ENCODE data around the gene ITGA2B.

ITGA2B gene

GRCh38 chr17:44389281-44389680, at the start of gene ITGA2B:
ITGA2B (minus strand) TSS chr17:44389649; CDS start chr17:44389473, 176 bp downstream.
- FAIRE-seq (no peak), DNase-seq (ENCODE audit: insufficient read length, low spot score) (no peak)

- no peak for FAIRE-seq
- no peak for DNase-seq (ENCODE audit: insufficient read length, low spot score)
Measured at GRCh38 chr17:44439168-44439567, 49.7 kb upstream of the ITGA2B start.

- DNase-seq (ENCODE audit: insufficient read length, low spot score), result no peak
- FAIRE-seq, result peak; percentile 36
Measured at GRCh38 chr17:44438636-44439035, 49.2 kb upstream of the ITGA2B start.

- DNase-seq (ENCODE audit: insufficient read length, low spot score) (no peak), FAIRE-seq (peak; percentile 74)
Measured at GRCh38 chr17:44436336-44436735, 46.9 kb upstream of the ITGA2B start.

GRCh38 chr17:44432254-44433157, 43.1 kb upstream of the ITGA2B start:
- DNase-seq (ENCODE audit: insufficient read length, low spot score) (no peak), FAIRE-seq (peak; percentile 23)

GRCh38 chr17:44424828-44425461, 35.5 kb upstream of the ITGA2B start:
- no peak for FAIRE-seq

GRCh38 chr17:44417553-44417952, 28.1 kb upstream of the ITGA2B start:
- FAIRE-seq (no peak), DNase-seq (ENCODE audit: insufficient read length, low spot score) (no peak)

More at GRCh38 chr17:44424828-44425461, 35.5 kb upstream of the ITGA2B start:
- DNase-seq (ENCODE audit: insufficient read length, low spot score), result no peak

GRCh38 chr17:44416558-44417289, 27.3 kb upstream of the ITGA2B start:
- FAIRE-seq, result no peak
- no peak for DNase-seq (ENCODE audit: insufficient read length, low spot score)

- DNase-seq (ENCODE audit: insufficient read length, low spot score), result no peak
- no peak for FAIRE-seq
Measured at GRCh38 chr17:44414394-44415155, 25.1 kb upstream of the ITGA2B start.

- DNase-seq (ENCODE audit: insufficient read length, low spot score) (no peak), FAIRE-seq (peak; percentile 76)
Measured at GRCh38 chr17:44409309-44410028, 20.0 kb upstream of the ITGA2B start.

GRCh38 chr17:44408786-44409185, 19.3 kb upstream of the ITGA2B start:
- DNase-seq (ENCODE audit: insufficient read length, low spot score), result no peak
- no peak for FAIRE-seq

- FAIRE-seq (no peak), DNase-seq (ENCODE audit: insufficient read length, low spot score) (no peak)
Measured at GRCh38 chr17:44402564-44403172, 13.2 kb upstream of the ITGA2B start.

- DNase-seq (ENCODE audit: insufficient read length, low spot score) (peak; percentile 57), FAIRE-seq (peak; percentile 58)
Measured at GRCh38 chr17:44400226-44400847, 10.9 kb upstream of the ITGA2B start.

GRCh38 chr17:44398692-44399691, 9.5 kb upstream of the ITGA2B start:
- DNase-seq (ENCODE audit: insufficient read length, low spot score) (no peak), FAIRE-seq (no peak)

GRCh38 chr17:44397479-44398440, 8.3 kb upstream of the ITGA2B start:
- peak; percentile 78 for FAIRE-seq

GRCh38 chr17:44396946-44397345, 7.5 kb upstream of the ITGA2B start:
- DNase-seq (ENCODE audit: insufficient read length, low spot score), result no peak

More at GRCh38 chr17:44397479-44398440, 8.3 kb upstream of the ITGA2B start:
- no peak for DNase-seq (ENCODE audit: insufficient read length, low spot score)

More at GRCh38 chr17:44396946-44397345, 7.5 kb upstream of the ITGA2B start:
- no peak for FAIRE-seq

All from HTR-8/SVneo (cell line).